GM12878 (cell line): ENCODE data around the gene MYCN. TPM values are rescaled to one million over a fixed set of nuclear protein-coding genes. Genes with fewer than 3 reads are reported as not detected.

Source experiments
- ATAC-seq: fragments of 200-7000 bp; cut with Tn5 transposase; 3 replicates; pipeline ENCODE4 v1.9.1; 2020; ENCODE audit warnings: mild to moderate bottlenecking, moderate library complexity
- BruUV-seq: library from RNA; stranded (reverse); fragments of 400-500 nt; replicated peaks from 2 replicates; lab custom pipeline; 2021; lab: Mats Ljungman, UMichigan
- CTCF ChIA-PET: fragments of 300-600 bp; sonication (Branson Sonifier 250); formaldehyde crosslinking; extraction: SDS; loops from one replicate; lab custom pipeline; 2021; ENCODE audit warnings: inconsistent platforms; lab: Yijun Ruan, JAX
- POLR2A ChIA-PET: fragments of 350-600 bp; formaldehyde crosslinking; extraction: SDS; loops from one replicate; lab custom pipeline; 2021; ENCODE audit warnings: inconsistent platforms; lab: Charles Lee
- RAD21 ChIA-PET: fragments of 300-600 bp; sonication (Branson Sonifier 250); formaldehyde crosslinking; loops from one replicate; lab custom pipeline; 2023; ENCODE audit warnings: antibody characterized with exemption; ENCODE audit not compliant: unreplicated experiment; lab: Charles Lee
- SMC1A ChIA-PET: fragments of 300-600 bp; sonication (Branson Sonifier 250); formaldehyde crosslinking; loops from one replicate; lab custom pipeline; 2023; ENCODE audit not compliant: unreplicated experiment, uncharacterized antibody; lab: Charles Lee
- DNase-seq: peaks from one replicate; pipeline ENCODE4 v3.0.0-alpha.2; 2011; ENCODE audit warnings: low read depth, low spot score
- FAIRE-seq: peaks from 3 replicates; lab custom pipeline; 2011; peaks lifted over from hg19 to GRCh38; lab: Jason Lieb, UNC
- H2AFZ ChIP-seq: 2 replicates; pipeline ENCODE4 v1.6.0; 2011; ENCODE audit warnings: low read depth, low read length, control low read depth; ENCODE audit not compliant: control insufficient read depth
- H3K27ac ChIP-seq: 2 replicates; pipeline ENCODE4 v1.5.1; 2011; ENCODE audit warnings: control low read depth; ENCODE audit not compliant: control insufficient read depth, insufficient read depth
- H3K27me3 ChIP-seq, 2 experiments: replicated peaks in 1 of 2; 2 replicates each; pipeline versions ENCODE4 v1.6.0 to v1.6.1; 2011; ENCODE audit warnings: low read length in 1 of 2; ENCODE audit not compliant: control insufficient read depth in 2 of 2, insufficient read depth in 2 of 2
- H3K36me3 ChIP-seq, 2 experiments: 2 replicates each; pipeline ENCODE4 v1.5.1; 2011; ENCODE audit warnings: low read length in 1 of 2; ENCODE audit not compliant: control insufficient read depth in 2 of 2, insufficient read depth in 2 of 2
- H3K4me1 ChIP-seq: 2 replicates; pipeline ENCODE4 v1.6.1; 2011; ENCODE audit warnings: mild to moderate bottlenecking, low read length, moderate library complexity, mixed read lengths; ENCODE audit not compliant: control insufficient read depth, insufficient read depth
- H3K4me2 ChIP-seq: 2 replicates; pipeline ENCODE4 v1.6.0; 2011; ENCODE audit warnings: control low read depth; ENCODE audit not compliant: control insufficient read depth, insufficient read depth
- H3K4me3 ChIP-seq: fragments of 200-600 bp; sonication (generic); 2 replicates; pipeline ENCODE4 v1.5.1; 2016
- H3K79me2 ChIP-seq: 2 replicates; pipeline ENCODE4 v1.6.0; 2011; ENCODE audit warnings: low read length; ENCODE audit not compliant: control insufficient read depth, insufficient read depth
- H3K9ac ChIP-seq: 2 replicates; pipeline ENCODE4 v1.8.0; 2011; ENCODE audit warnings: low read length, control low read depth, mixed read lengths; ENCODE audit not compliant: control insufficient read depth, insufficient read depth
- H3K9me3 ChIP-seq: replicated peaks from 3 replicates; pipeline ENCODE4 v1.5.1; 2011; ENCODE audit warnings: mild to moderate bottlenecking, low read length; ENCODE audit not compliant: control insufficient read depth, insufficient read depth
- H4K20me1 ChIP-seq: 2 replicates; pipeline ENCODE4 v1.6.0; 2011; ENCODE audit not compliant: control insufficient read depth, insufficient read depth
- FOXM1 ChIP-seq: IDR thresholded peaks from 2 replicates; pipeline ENCODE4 v1.6.1; 2012; ENCODE audit warnings: low read depth, mild to moderate bottlenecking, inconsistent platforms, low read length, moderate library complexity
- GABPA ChIP-seq: IDR thresholded peaks from 2 replicates; pipeline ENCODE4 v1.6.1; 2014; ENCODE audit warnings: antibody characterized with exemption, low read depth, mild to moderate bottlenecking, inconsistent platforms
- IRF5 ChIP-seq: fragments of 450-650 bp; IDR thresholded peaks from 2 replicates; pipeline ENCODE4 v1.6.1; 2017; ENCODE audit warnings: borderline replicate concordance
- NFYB ChIP-seq: IDR thresholded peaks from 2 replicates; pipeline ENCODE4 v1.6.1; 2011; ENCODE audit warnings: low read depth, mild to moderate bottlenecking, low read length, improper control_type of control experiment, moderate library complexity; ENCODE audit not compliant: insufficient read depth
- PAX5 ChIP-seq: IDR thresholded peaks from 2 replicates; pipeline ENCODE4 v1.6.1; 2011; ENCODE audit warnings: low read depth, low read length, borderline replicate concordance
- PAX8 ChIP-seq: fragments of 450-650 bp; IDR thresholded peaks from 2 replicates; pipeline ENCODE4 v1.6.1; 2017; ENCODE audit warnings: mild to moderate bottlenecking, moderate library complexity
- SIN3A ChIP-seq: IDR thresholded peaks from 2 replicates; pipeline ENCODE4 v1.6.1; 2012; ENCODE audit warnings: low read depth, low read length, improper control_type of control experiment
- STAT3 ChIP-seq: IDR thresholded peaks from 2 replicates; pipeline ENCODE4 v1.6.1; 2011; ENCODE audit warnings: low read depth, low read length, improper control_type of control experiment
- TCF3 ChIP-seq: IDR thresholded peaks from 2 replicates; pipeline ENCODE4 v1.6.1; 2012; ENCODE audit warnings: low read depth, mild to moderate bottlenecking, low read length, borderline replicate concordance; ENCODE audit not compliant: insufficient read depth
- YY1 ChIP-seq: IDR thresholded peaks from 2 replicates; pipeline ENCODE4 v1.6.1; 2011; ENCODE audit warnings: low read depth, mild to moderate bottlenecking, low read length
- ZNF622 ChIP-seq: fragments of 450-650 bp; IDR thresholded peaks from 2 replicates; pipeline ENCODE4 v1.6.1; 2017; ENCODE audit warnings: mild to moderate bottlenecking, inconsistent platforms
- WGBS: methylation state at CpG from one replicate; pipeline ENCODE4 v1.1.6; 2016; ENCODE audit warnings: low lambda C conversion rate; ENCODE audit not compliant: insufficient replicate concordance, insufficient coverage; ENCODE audit errors: missing lambda C conversion rate; 5-methylcytosine and 5-hydroxymethylcytosine counted together
- in situ Hi-C: fragments of 300-500 bp; cut with MboI; formaldehyde crosslinking; loops from 9 replicates; pipeline ENCODE4 v1.14.3; 2018; ENCODE audit warnings: mixed read lengths
- intact Hi-C: fragments of 100-400 bp; cut with micrococcal nuclease; formaldehyde crosslinking; loops from one replicate; pipeline ENCODE4 v1.14.2; 2022; ENCODE audit not compliant: unreplicated experiment
- polyA plus RNA-seq, 11 experiments: library from polyadenylated mRNA; depleted of rRNA in 4 of 11; unstranded in 6 of 11; stranded (reverse) in 5 of 11; fragments of >200 nt; fragmentation: Nextera tagmentation in 4 of 11; fragmentation: Illumina TruSeq in 1 of 11; extraction: Ambion mirVana in 4 of 11; extraction: Trizol in 1 of 11; gene quantifications; 1 replicate in 1 of 11; 2 replicates in 10 of 11; pipeline versions ENCODE4 v1.2.1 to v1.2.3, GENCODE V29; 2011 to 2016; ENCODE audit warnings: inconsistent platforms in 2 of 11, missing spikeins in 2 of 11, low read depth in 1 of 11
- total RNA-seq, 4 experiments: library from RNA; depleted of rRNA in 3 of 4; stranded (reverse); fragments of >200 nt in 3 of 4; fragmentation: Illumina TruSeq in 1 of 4; extraction: Trizol in 1 of 4; gene quantifications; 2 replicates each; pipeline versions ENCODE4 v1.2.1 to v1.2.3, GENCODE V29; 2013 to 2021
- TF ChIP-seq, protein P1 (sequence below): IDR thresholded peaks from 2 replicates; pipeline ENCODE4 v1.6.1; 2012; ENCODE audit warnings: mild to moderate bottlenecking, low read depth, low read length
- TF ChIP-seq, protein P2 (sequence below): fragments of 450-650 bp; conservative IDR thresholded peaks from 2 replicates; pipeline ENCODE4 v1.6.1; 2017; ENCODE audit warnings: mild to moderate bottlenecking, moderate library complexity
- TF ChIP-seq, protein P3 (sequence below): fragments of 450-650 bp; IDR thresholded peaks from 2 replicates; pipeline ENCODE4 v1.6.1; 2014; ENCODE audit warnings: mild to moderate bottlenecking

MYCN gene
- total and polyA plus RNA-seq, 10 of the 15 experiments (the other 5 are each of a cell fraction or from before 2014, with no cell fraction given): not detected

DNA sequence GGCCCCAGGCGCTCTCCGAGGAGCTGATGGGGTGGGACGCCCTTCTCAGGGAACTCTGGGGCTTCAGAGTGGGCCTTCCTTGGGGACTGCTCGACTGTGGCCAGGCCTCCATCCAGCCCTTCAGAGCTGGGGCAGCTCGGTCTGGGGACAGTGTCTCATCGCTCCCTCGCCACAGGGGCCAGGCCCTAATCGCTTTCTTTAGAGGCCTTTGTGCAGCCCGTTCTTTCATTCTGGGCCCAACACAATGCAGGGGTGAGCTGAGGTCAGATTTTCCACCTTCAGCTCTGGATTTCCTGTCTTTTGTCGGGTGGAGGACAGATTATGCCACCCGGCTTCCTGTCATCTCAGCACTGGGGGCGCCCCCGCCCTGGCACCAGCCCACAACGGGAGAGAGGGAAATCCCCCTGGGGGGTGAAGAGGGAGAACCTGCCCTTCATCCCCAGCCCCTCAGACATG, 25.2 kb downstream of the MYCN start:
- ATAC-seq (no peak), DNase-seq (no peak), FAIRE-seq (no peak)
- BruUV-seq: no TSS peak
- H3K79me2 ChIP-seq: no peaks in the 10 kb centered on the region
- SMC1A ChIA-PET: no interaction called here
- no peaks in the 10 kb centered on the region for H3K4me1 ChIP-seq
- no peak overlapping the region for H3K4me2 ChIP-seq
- TF ChIP-seq IRF5: no peak
- TF ChIP-seq FOXM1: no peak
- TF ChIP-seq PAX5: no peak
- TF ChIP-seq SIN3A: no peak
- TF ChIP-seq, protein P1, sequence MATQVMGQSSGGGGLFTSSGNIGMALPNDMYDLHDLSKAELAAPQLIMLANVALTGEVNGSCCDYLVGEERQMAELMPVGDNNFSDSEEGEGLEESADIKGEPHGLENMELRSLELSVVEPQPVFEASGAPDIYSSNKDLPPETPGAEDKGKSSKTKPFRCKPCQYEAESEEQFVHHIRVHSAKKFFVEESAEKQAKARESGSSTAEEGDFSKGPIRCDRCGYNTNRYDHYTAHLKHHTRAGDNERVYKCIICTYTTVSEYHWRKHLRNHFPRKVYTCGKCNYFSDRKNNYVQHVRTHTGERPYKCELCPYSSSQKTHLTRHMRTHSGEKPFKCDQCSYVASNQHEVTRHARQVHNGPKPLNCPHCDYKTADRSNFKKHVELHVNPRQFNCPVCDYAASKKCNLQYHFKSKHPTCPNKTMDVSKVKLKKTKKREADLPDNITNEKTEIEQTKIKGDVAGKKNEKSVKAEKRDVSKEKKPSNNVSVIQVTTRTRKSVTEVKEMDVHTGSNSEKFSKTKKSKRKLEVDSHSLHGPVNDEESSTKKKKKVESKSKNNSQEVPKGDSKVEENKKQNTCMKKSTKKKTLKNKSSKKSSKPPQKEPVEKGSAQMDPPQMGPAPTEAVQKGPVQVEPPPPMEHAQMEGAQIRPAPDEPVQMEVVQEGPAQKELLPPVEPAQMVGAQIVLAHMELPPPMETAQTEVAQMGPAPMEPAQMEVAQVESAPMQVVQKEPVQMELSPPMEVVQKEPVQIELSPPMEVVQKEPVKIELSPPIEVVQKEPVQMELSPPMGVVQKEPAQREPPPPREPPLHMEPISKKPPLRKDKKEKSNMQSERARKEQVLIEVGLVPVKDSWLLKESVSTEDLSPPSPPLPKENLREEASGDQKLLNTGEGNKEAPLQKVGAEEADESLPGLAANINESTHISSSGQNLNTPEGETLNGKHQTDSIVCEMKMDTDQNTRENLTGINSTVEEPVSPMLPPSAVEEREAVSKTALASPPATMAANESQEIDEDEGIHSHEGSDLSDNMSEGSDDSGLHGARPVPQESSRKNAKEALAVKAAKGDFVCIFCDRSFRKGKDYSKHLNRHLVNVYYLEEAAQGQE: no peak
- TF ChIP-seq, protein P2, sequence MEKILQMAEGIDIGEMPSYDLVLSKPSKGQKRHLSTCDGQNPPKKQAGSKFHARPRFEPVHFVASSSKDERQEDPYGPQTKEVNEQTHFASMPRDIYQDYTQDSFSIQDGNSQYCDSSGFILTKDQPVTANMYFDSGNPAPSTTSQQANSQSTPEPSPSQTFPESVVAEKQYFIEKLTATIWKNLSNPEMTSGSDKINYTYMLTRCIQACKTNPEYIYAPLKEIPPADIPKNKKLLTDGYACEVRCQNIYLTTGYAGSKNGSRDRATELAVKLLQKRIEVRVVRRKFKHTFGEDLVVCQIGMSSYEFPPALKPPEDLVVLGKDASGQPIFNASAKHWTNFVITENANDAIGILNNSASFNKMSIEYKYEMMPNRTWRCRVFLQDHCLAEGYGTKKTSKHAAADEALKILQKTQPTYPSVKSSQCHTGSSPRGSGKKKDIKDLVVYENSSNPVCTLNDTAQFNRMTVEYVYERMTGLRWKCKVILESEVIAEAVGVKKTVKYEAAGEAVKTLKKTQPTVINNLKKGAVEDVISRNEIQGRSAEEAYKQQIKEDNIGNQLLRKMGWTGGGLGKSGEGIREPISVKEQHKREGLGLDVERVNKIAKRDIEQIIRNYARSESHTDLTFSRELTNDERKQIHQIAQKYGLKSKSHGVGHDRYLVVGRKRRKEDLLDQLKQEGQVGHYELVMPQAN: no peak
- TF ChIP-seq, protein P3, sequence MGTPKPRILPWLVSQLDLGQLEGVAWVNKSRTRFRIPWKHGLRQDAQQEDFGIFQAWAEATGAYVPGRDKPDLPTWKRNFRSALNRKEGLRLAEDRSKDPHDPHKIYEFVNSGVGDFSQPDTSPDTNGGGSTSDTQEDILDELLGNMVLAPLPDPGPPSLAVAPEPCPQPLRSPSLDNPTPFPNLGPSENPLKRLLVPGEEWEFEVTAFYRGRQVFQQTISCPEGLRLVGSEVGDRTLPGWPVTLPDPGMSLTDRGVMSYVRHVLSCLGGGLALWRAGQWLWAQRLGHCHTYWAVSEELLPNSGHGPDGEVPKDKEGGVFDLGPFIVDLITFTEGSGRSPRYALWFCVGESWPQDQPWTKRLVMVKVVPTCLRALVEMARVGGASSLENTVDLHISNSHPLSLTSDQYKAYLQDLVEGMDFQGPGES: no peak
- TF ChIP-seq GABPA: no peak
- no peak for TF ChIP-seq ZNF622
- TF ChIP-seq NFYB: no peak
- no peak for TF ChIP-seq PAX8
- no peak for TF ChIP-seq YY1
- TF ChIP-seq TCF3: no peak
- TF ChIP-seq STAT3: no peak
- no peak overlapping the region for H3K9ac ChIP-seq
- no peaks in the 10 kb centered on the region for H3K9me3 ChIP-seq
- no peaks in the 10 kb centered on the region for H3K36me3 ChIP-seq
- no peak overlapping the region for H3K4me3 ChIP-seq
- no peak overlapping the region for H3K27ac ChIP-seq
- no peaks in the 10 kb centered on the region for H4K20me1 ChIP-seq
- in situ Hi-C loops: no loop called here
- POLR2A ChIA-PET: no interaction called here
- H3K27me3 ChIP-seq: no peaks in the 10 kb centered on the region
- intact Hi-C loops: no loop called here
- H2AFZ ChIP-seq: no peak overlapping the region
- CTCF ChIA-PET: no interaction called here
- RAD21 ChIA-PET: no interaction called here
- WGBS: 24% methylated on average over 13 of the region's 14 CpGs
